Heart left ventricle (tissue), 13 donors: ENCODE measurements around the gene ARAP1.

Source experiments
- POLR2A ChIP-seq, 2 donors: fragments of 450-650 bp; IDR thresholded peaks; one replicate each; pipeline ENCODE4 v1.6.1; 2017; ENCODE audit warnings: antibody characterized with exemption in 2 of 2, mild to moderate bottlenecking in 2 of 2, moderate library complexity in 2 of 2
- TF ChIP-seq, protein P1 (sequence below), 12 donors: fragments of 200-600 bp; sonication (generic) in 4 of 12; IDR thresholded peaks; one replicate each; pipeline versions ENCODE4 v1.5.0 to v1.8.0; 2018 to 2022; ENCODE audit warnings: antibody characterized with exemption in 12 of 12, mild to moderate bottlenecking in 5 of 12
- donor health status: ischemic (EF 13 %, LVEDD 7.1; RV severe dilation, severe dysfunction).
- donor health status: DM: no; HTN: yes; CAD: no.
- donor health status: DM: no; HTN: no; CAD: no.
- donor health status: ischemic (EF 25% LVEDD 6.9; RV normal size, moderate dysfunction).
- donor health status: ischemic (EF 25% LVEDD 5.7; RV mildly dilated, moderate dysfunction).
- donor health status: ischemic (EF 35%, LVEDD 5.7; RV mildly dilated, moderate dysfunction).
- donor health status: nonischemic (EF 11% LVEDD 7.7; RV severe dilation, severe dysfunction).
- donor health status: DM: yes; HTN: yes; CAD: no.
- donor health status: PGD.
- donor health status: ischemic (EF 29% LVEDD 5.4; RV normal size, mild dysfunction).
- donor health status: nonischemic (EF 23%, LVEDD 6.1; RV moderate dilation, normal function).

DNA sequence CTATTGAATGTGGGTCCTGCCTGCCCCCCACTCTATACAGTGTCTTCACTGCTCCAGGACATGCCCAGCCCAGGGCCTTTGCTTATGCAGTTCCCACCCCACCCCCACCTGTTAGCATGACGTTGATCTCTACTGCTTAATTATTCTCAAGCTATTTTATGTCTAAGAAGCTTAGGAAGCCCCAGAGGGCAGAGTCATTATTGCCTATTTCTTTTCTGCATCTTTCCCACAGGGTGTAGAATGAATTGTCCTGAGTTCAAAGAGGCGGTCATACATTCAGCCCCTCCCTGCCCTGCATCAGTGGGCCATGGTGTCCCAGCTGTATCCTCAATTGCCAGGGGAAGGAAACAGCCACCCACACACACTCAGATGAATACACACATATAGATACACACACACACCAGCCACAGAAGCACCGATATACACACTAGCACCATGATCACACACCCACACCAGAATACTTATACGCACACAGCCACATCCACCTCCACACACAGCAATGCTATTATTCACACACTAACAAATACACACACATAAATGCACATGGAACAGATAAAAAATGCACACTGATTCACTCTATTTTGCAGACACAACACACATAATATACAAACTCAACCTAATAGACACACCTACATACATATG lies 79.5 kb downstream of the ARAP1 start:
- TF ChIP-seq, protein P1, sequence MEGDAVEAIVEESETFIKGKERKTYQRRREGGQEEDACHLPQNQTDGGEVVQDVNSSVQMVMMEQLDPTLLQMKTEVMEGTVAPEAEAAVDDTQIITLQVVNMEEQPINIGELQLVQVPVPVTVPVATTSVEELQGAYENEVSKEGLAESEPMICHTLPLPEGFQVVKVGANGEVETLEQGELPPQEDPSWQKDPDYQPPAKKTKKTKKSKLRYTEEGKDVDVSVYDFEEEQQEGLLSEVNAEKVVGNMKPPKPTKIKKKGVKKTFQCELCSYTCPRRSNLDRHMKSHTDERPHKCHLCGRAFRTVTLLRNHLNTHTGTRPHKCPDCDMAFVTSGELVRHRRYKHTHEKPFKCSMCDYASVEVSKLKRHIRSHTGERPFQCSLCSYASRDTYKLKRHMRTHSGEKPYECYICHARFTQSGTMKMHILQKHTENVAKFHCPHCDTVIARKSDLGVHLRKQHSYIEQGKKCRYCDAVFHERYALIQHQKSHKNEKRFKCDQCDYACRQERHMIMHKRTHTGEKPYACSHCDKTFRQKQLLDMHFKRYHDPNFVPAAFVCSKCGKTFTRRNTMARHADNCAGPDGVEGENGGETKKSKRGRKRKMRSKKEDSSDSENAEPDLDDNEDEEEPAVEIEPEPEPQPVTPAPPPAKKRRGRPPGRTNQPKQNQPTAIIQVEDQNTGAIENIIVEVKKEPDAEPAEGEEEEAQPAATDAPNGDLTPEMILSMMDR (IDR thresholded peaks at IDR 0.05): no peak
- no peak for TF ChIP-seq POLR2A (IDR thresholded peaks at IDR 0.05)
